GM12892 (cell line): ENCODE measurements around the gene DMAP1.

Source experiments
- POLR2AphosphoS5 ChIP-seq: IDR thresholded peaks from 2 replicates; pipeline ENCODE4 v1.6.1; 2011; ENCODE audit warnings: low read depth, low read length, control low read depth
- TAF1 ChIP-seq: IDR thresholded peaks from 2 replicates; pipeline ENCODE4 v1.6.1; 2011; ENCODE audit warnings: low read depth, mild to moderate bottlenecking, control low read depth, low read length, borderline replicate concordance

DNA sequence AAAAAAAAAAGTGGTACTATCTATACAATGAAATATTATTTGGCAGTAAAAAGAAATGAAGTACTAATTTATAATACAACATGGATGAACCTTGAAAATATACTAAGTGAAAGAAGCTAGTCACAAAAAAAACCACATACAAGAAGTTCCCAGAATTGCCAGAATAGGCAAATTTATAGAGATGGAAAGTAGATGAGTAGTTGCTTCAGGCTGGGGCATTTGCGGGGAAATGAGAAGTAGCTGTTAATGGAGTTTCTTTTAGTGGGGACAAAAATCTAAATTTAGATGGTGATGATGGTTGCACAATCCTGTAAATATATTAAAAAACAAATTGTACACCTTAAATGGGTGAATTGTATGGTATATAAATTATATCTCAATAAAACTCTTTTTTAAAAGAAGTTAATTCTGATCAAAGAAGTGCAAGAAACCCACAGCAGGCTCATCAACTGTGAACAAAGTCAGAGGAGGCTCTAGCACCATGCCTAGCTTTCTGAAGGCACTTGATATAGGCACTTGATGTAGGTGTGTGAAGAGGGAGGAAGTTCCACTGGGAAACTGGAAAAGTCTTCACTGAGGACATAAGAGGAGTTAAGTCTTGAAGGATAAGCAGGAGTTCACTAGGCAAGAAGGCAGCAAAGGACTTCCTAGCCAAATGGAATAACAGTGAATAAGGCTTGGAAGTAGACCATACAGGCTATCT, 52.5 kb downstream of the DMAP1 start:
- TF ChIP-seq POLR2AphosphoS5, result no peak
- no peak for TF ChIP-seq TAF1
